Naive thymus-derived CD4-positive, alpha-beta T cell (primary cell): ENCODE results near the gene GLS. TPM values are rescaled to one million over a fixed set of nuclear protein-coding genes. Genes with fewer than 3 reads are reported as not detected.

Experiments
- ATAC-seq: fragments of 150-1000 bp; cut with Tn5 transposase; 2 replicates; pipeline ENCODE4 v1.10.0; 2021; ENCODE audit warnings: mild to moderate bottlenecking, moderate library complexity
- CTCF ChIA-PET: fragments of 350-600 bp; sonication (Branson Sonifier 250); formaldehyde crosslinking; loops from one replicate; lab custom pipeline; 2021; ENCODE audit warnings: antibody characterized with exemption; lab: Charles Lee
- POLR2A ChIA-PET: fragments of 350-600 bp; sonication (Branson Sonifier 250); formaldehyde crosslinking; loops from one replicate; lab custom pipeline; 2021; ENCODE audit warnings: antibody characterized with exemption, inconsistent platforms; lab: Charles Lee
- DNase-seq, 9 donors: peaks; one replicate each; pipeline versions ENCODE4 v3.0.0 to v3.0.0-alpha.2; 2020 to 2022; ENCODE audit warnings: mixed read lengths in 1 of 9
- H3K27ac ChIP-seq: one replicate; pipeline ENCODE4 v1.7.0; 2013; ENCODE audit warnings: mild to moderate bottlenecking, low read depth, low read length, moderate library complexity
- H3K27me3 ChIP-seq, 2 donors: one replicate each; pipeline ENCODE4 v1.7.0; 2013; ENCODE audit warnings: low read length in 2 of 2, mild to moderate bottlenecking in 2 of 2, moderate library complexity in 2 of 2; ENCODE audit not compliant: control insufficient read depth in 2 of 2, insufficient read depth in 2 of 2
- H3K36me3 ChIP-seq, 3 experiments: 1 replicate in 2 of 3; 2 replicates in 1 of 3; pipeline ENCODE4 v1.7.0; 2013; ENCODE audit warnings: low read length in 3 of 3, mild to moderate bottlenecking in 3 of 3, moderate library complexity in 1 of 3; ENCODE audit not compliant: insufficient read depth in 3 of 3, control insufficient read depth in 2 of 3
- H3K4me1 ChIP-seq, 2 donors: one replicate each; pipeline ENCODE4 v1.7.0; 2013; ENCODE audit warnings: low read length in 2 of 2, mild to moderate bottlenecking in 2 of 2, moderate library complexity in 1 of 2; ENCODE audit not compliant: control insufficient read depth in 2 of 2, insufficient read depth in 2 of 2
- H3K4me3 ChIP-seq: 2 replicates; pipeline ENCODE4 v1.7.0; 2013; ENCODE audit warnings: mild to moderate bottlenecking, low read length
- H3K9me3 ChIP-seq, 3 experiments: 1 replicate in 2 of 3; 2 replicates in 1 of 3; pipeline ENCODE4 v1.7.0; 2013; ENCODE audit warnings: low read length in 3 of 3; ENCODE audit not compliant: control insufficient read depth in 2 of 3
- H3K27ac Mint-ChIP-seq, 9 donors: one replicate each; pipeline ENCODE4 v1.8.0; 2020 to 2022; ENCODE audit warnings: mixed read lengths in 9 of 9, mild to moderate bottlenecking in 8 of 9, moderate library complexity in 5 of 9, inconsistent platforms in 2 of 9
- H3K27me3 Mint-ChIP-seq, 5 donors: one replicate each; pipeline ENCODE4 v1.8.0; 2021 to 2022; ENCODE audit warnings: mixed read lengths in 5 of 5, mild to moderate bottlenecking in 1 of 5
- H3K36me3 Mint-ChIP-seq, 5 donors: one replicate each; pipeline ENCODE4 v1.8.0; 2020 to 2022; ENCODE audit warnings: mixed read lengths in 5 of 5, mild to moderate bottlenecking in 3 of 5, inconsistent platforms in 1 of 5
- H3K4me1 Mint-ChIP-seq, 7 donors: one replicate each; pipeline ENCODE4 v1.8.0; 2020 to 2022; ENCODE audit warnings: mixed read lengths in 7 of 7, mild to moderate bottlenecking in 3 of 7, inconsistent platforms in 1 of 7
- H3K4me3 Mint-ChIP-seq, 10 donors: one replicate each; pipeline ENCODE4 v1.8.0; 2020 to 2022; ENCODE audit warnings: mild to moderate bottlenecking in 10 of 10, mixed read lengths in 10 of 10, moderate library complexity in 6 of 10, inconsistent platforms in 2 of 10
- H3K9me3 Mint-ChIP-seq, 11 donors: one replicate each; pipeline ENCODE4 v1.8.0; 2020 to 2022; ENCODE audit warnings: mixed read lengths in 11 of 11, mild to moderate bottlenecking in 4 of 11, inconsistent platforms in 1 of 11, moderate library complexity in 1 of 11
- intact Hi-C, 2 donors: fragments of 100-400 bp; cut with micrococcal nuclease; formaldehyde crosslinking; loops; one replicate each; pipeline ENCODE4 v1.15.1; 2023
- polyA plus RNA-seq, 2 donors: library from polyadenylated mRNA; unstranded; fragments of 300-500 nt; fragmentation: Illumina TruSeq; gene quantifications; one replicate each; pipeline ENCODE4 v1.2.3, GENCODE V29; 2021
- total RNA-seq, 6 experiments: library from RNA in 5 of 6; stranded (reverse) in 5 of 6; gene quantifications; 1 replicate in 5 of 6; 2 replicates in 1 of 6; pipeline ENCODE4 v1.2.3 and lab custom pipeline; 2021 to 2026

The GLS gene
- total and polyA plus RNA-seq, 7 experiments from 2014 or later = 34.6 to 234 (median 189) TPM

GRCh38 chr2:190837952-190838361, 42.7 kb upstream of the GLS start:
- no peaks in the 10 kb centered on the region for H3K27me3 ChIP-seq
- no peaks in the 10 kb centered on the region for H3K36me3 ChIP-seq
- Mint-ChIP-seq H3K9me3 (no peaks in the 10 kb centered on the region), H3K27me3 (peaks cover 0 to 4% (median 0%) of the 10 kb centered on the region in 5 donors), H3K4me3 (no peak overlapping the region), H3K27ac (no peak overlapping the region), H3K4me1 (peaks cover 0 to 2% (median 0%) of the 10 kb centered on the region in 7 donors), H3K36me3 (peaks cover 2 to 15% (median 9%) of the 10 kb centered on the region in 5 donors)
- no peaks in the 10 kb centered on the region for H3K4me1 ChIP-seq
- H3K27ac ChIP-seq = no peak overlapping the region
- POLR2A ChIA-PET = no interaction called here
- DNase-seq (no peak), ATAC-seq (no peak)
- H3K4me3 ChIP-seq = no peak overlapping the region
- intact Hi-C loops = no loop called here
- H3K9me3 ChIP-seq = no peaks in the 10 kb centered on the region
- CTCF ChIA-PET = no interaction called here

- H3K9me3 Mint-ChIP-seq = no peaks in the 10 kb centered on the region
- peaks cover 0 to 2% (median 0%) of the 10 kb centered on the region in 7 donors for H3K4me1 Mint-ChIP-seq
- no peak overlapping the region for H3K4me3 Mint-ChIP-seq
- Histone ChIP-seq H3K9me3 (no peaks in the 10 kb centered on the region), H3K4me3 (no peak overlapping the region), H3K36me3 (no peaks in the 10 kb centered on the region), H3K4me1 (no peaks in the 10 kb centered on the region), H3K27me3 (no peaks in the 10 kb centered on the region), H3K27ac (no peak overlapping the region)
- DNase-seq = no peak
- H3K36me3 Mint-ChIP-seq = peaks cover 2 to 15% (median 9%) of the 10 kb centered on the region in 5 donors
- CTCF ChIA-PET = no interaction called here
- peaks cover 0 to 4% (median 0%) of the 10 kb centered on the region in 5 donors for H3K27me3 Mint-ChIP-seq
- no peak for ATAC-seq
- no peak overlapping the region for H3K27ac Mint-ChIP-seq
- POLR2A ChIA-PET = no interaction called here
- intact Hi-C loops = no loop called here
Observed at GRCh38 chr2:190838492-190838910, 42.1 kb upstream of the GLS start.

- Mint-ChIP-seq H3K9me3 (no peaks in the 10 kb centered on the region), H3K36me3 (peaks cover 2 to 15% (median 9%) of the 10 kb centered on the region in 5 donors), H3K27ac (no peak overlapping the region), H3K27me3 (peaks cover 0 to 2% (median 0%) of the 10 kb centered on the region in 5 donors), H3K4me3 (no peak overlapping the region), H3K4me1 (peaks cover 0 to 12% (median 0%) of the 10 kb centered on the region in 7 donors)
- Histone ChIP-seq H3K27ac (no peak overlapping the region), H3K36me3 (no peaks in the 10 kb centered on the region), H3K27me3 (no peaks in the 10 kb centered on the region), H3K4me3 (no peak overlapping the region), H3K9me3 (no peaks in the 10 kb centered on the region), H3K4me1 (no peaks in the 10 kb centered on the region)
- CTCF ChIA-PET = no interaction called here
- intact Hi-C loops = no loop called here
- ATAC-seq = no peak
- POLR2A ChIA-PET = no interaction called here
- no peak for DNase-seq
Observed at GRCh38 chr2:190840569-190841172, 40.0 kb upstream of the GLS start.

GRCh38 chr2:190841707-190842505, 38.7 kb upstream of the GLS start:
- H3K27me3 Mint-ChIP-seq = peaks cover 0 to 2% (median 0%) of the 10 kb centered on the region in 5 donors
- Histone ChIP-seq H3K4me3 (no peak overlapping the region), H3K9me3 (no peaks in the 10 kb centered on the region), H3K36me3 (no peaks in the 10 kb centered on the region), H3K27me3 (no peaks in the 10 kb centered on the region), H3K27ac (no peak overlapping the region), H3K4me1 (no peaks in the 10 kb centered on the region)
- CTCF ChIA-PET = interaction anchor here (1.1 kb wide), 1 partner anchor 9 kb away, joined by 4 read pairs; no protein-coding TSS in a partner anchor
- intact Hi-C loops = no loop called here
- ATAC-seq (no peak), DNase-seq (no peak)
- H3K4me1 Mint-ChIP-seq = peaks cover 0 to 12% (median 0%) of the 10 kb centered on the region in 7 donors
- H3K9me3 Mint-ChIP-seq = no peaks in the 10 kb centered on the region
- H3K4me3 Mint-ChIP-seq = no peak overlapping the region
- no peak overlapping the region for H3K27ac Mint-ChIP-seq
- POLR2A ChIA-PET = no interaction called here
- peaks cover 2 to 15% (median 9%) of the 10 kb centered on the region in 5 donors for H3K36me3 Mint-ChIP-seq

- no peak overlapping the region for H3K27ac ChIP-seq
- no peak overlapping the region for H3K4me3 ChIP-seq
- Mint-ChIP-seq H3K4me1 (peaks cover 0 to 12% (median 0%) of the 10 kb centered on the region in 7 donors), H3K27me3 (no peaks in the 10 kb centered on the region), H3K36me3 (peaks cover 2 to 15% (median 8%) of the 10 kb centered on the region in 5 donors), H3K27ac (no peak overlapping the region), H3K4me3 (no peak overlapping the region), H3K9me3 (no peaks in the 10 kb centered on the region)
- H3K27me3 ChIP-seq = no peaks in the 10 kb centered on the region
- no peaks in the 10 kb centered on the region for H3K36me3 ChIP-seq
- H3K9me3 ChIP-seq = no peaks in the 10 kb centered on the region
- H3K4me1 ChIP-seq = no peaks in the 10 kb centered on the region
- ChIA-PET CTCF (no interaction called here), POLR2A (no interaction called here)
- ATAC-seq = no peak
- intact Hi-C loops = no loop called here
- DNase-seq = no peak
Observed at GRCh38 chr2:190842606-190843104, 38.0 kb upstream of the GLS start.

GRCh38 chr2:190843890-190844699, 36.5 kb upstream of the GLS start:
- intact Hi-C loops = no loop called here
- H3K27me3 Mint-ChIP-seq = no peaks in the 10 kb centered on the region
- H3K4me3 Mint-ChIP-seq = no peak overlapping the region
- Histone ChIP-seq H3K36me3 (no peaks in the 10 kb centered on the region), H3K4me3 (no peak overlapping the region), H3K9me3 (no peaks in the 10 kb centered on the region), H3K27ac (no peak overlapping the region), H3K27me3 (no peaks in the 10 kb centered on the region), H3K4me1 (no peaks in the 10 kb centered on the region)
- no peak for ATAC-seq
- peaks cover 0 to 12% (median 0%) of the 10 kb centered on the region in 7 donors for H3K4me1 Mint-ChIP-seq
- ChIA-PET POLR2A (interaction anchor here (0.9 kb wide), 1 partner anchor 178 kb away, joined by 3 read pairs; no protein-coding TSS in a partner anchor), CTCF (no interaction called here)
- peaks cover 2 to 15% (median 7%) of the 10 kb centered on the region in 5 donors for H3K36me3 Mint-ChIP-seq
- peak in 1 of 9 donors; percentile 54 for DNase-seq
- H3K27ac Mint-ChIP-seq = peak overlapping the region in 1 of 9 donors; percentile 63
- no peaks in the 10 kb centered on the region for H3K9me3 Mint-ChIP-seq
